Measurements from ENCODE around the gene ZNF793.

- TF ChIP-seq REST (IDR thresholded peaks at IDR 0.05; ENCODE audit: insufficient read depth in 1 of 2, low read depth in 2 of 2, low read length in 1 of 2), result no peak
- TF ChIP-seq CTCF (IDR thresholded peaks at IDR 0.05), result no peak
- TF ChIP-seq TCF7L2 (IDR thresholded peaks at IDR 0.05; ENCODE audit: low read depth, low read length), result peak; percentile 93
- TF ChIP-seq POLR2AphosphoS5 (IDR thresholded peaks at IDR 0.05; ENCODE audit: low read depth, low read length), result peak; percentile 54
Measured at GRCh38 chr19:37466798-37467607, 39.7 kb upstream of the ZNF793 start, which contains the start of gene ZNF569.

Data from Panc1 (cell line).